Subcutaneous abdominal adipose tissue (tissue), 5 donors: ENCODE measurements around the gene SSTR3.
A peak's percentile ranks its signal among the peaks of the same experiment; 100 is the strongest.
"Not testable (repeated sequence)": the region's sequence is repeated elsewhere in the genome, so short reads cannot be mapped to it uniquely, and the experiment has no call there.

Experiments
- H3K27ac ChIP-seq: one replicate; pipeline ENCODE4 v1.7.0; 2013; ENCODE audit warnings: low read depth, mild to moderate bottlenecking, inconsistent platforms, low read length, moderate library complexity
- H3K27me3 ChIP-seq, 5 donors: one replicate each; pipeline ENCODE4 v1.7.0; 2013; ENCODE audit warnings: low read length in 5 of 5, inconsistent platforms in 1 of 5; ENCODE audit not compliant: control insufficient read depth in 5 of 5, insufficient read depth in 4 of 5
- H3K36me3 ChIP-seq, 5 donors: one replicate each; pipeline ENCODE4 v1.7.0; 2013; ENCODE audit warnings: low read length in 5 of 5; ENCODE audit not compliant: control insufficient read depth in 5 of 5, insufficient read depth in 5 of 5
- H3K4me1 ChIP-seq, 5 donors: one replicate each; pipeline ENCODE4 v1.7.0; 2013; ENCODE audit warnings: low read length in 5 of 5, mild to moderate bottlenecking in 3 of 5, moderate library complexity in 1 of 5; ENCODE audit not compliant: control insufficient read depth in 5 of 5, insufficient read depth in 5 of 5
- H3K4me3 ChIP-seq, 5 donors: one replicate each; pipeline ENCODE4 v1.7.0; 2013; ENCODE audit warnings: low read length in 5 of 5, low read depth in 1 of 5
- H3K9ac ChIP-seq, 5 donors: one replicate each; pipeline ENCODE4 v1.7.0; 2013; ENCODE audit warnings: low read length in 5 of 5, mild to moderate bottlenecking in 4 of 5, moderate library complexity in 3 of 5
- H3K9me3 ChIP-seq, 5 donors: one replicate each; pipeline ENCODE4 v1.7.0; 2013; ENCODE audit warnings: low read length in 5 of 5; ENCODE audit not compliant: control insufficient read depth in 5 of 5
- donor health status: healthy.
- donor health status: healthy.
- donor health status: healthy.
- donor health status: healthy.
- donor health status: healthy.

SSTR3 gene

DNA sequence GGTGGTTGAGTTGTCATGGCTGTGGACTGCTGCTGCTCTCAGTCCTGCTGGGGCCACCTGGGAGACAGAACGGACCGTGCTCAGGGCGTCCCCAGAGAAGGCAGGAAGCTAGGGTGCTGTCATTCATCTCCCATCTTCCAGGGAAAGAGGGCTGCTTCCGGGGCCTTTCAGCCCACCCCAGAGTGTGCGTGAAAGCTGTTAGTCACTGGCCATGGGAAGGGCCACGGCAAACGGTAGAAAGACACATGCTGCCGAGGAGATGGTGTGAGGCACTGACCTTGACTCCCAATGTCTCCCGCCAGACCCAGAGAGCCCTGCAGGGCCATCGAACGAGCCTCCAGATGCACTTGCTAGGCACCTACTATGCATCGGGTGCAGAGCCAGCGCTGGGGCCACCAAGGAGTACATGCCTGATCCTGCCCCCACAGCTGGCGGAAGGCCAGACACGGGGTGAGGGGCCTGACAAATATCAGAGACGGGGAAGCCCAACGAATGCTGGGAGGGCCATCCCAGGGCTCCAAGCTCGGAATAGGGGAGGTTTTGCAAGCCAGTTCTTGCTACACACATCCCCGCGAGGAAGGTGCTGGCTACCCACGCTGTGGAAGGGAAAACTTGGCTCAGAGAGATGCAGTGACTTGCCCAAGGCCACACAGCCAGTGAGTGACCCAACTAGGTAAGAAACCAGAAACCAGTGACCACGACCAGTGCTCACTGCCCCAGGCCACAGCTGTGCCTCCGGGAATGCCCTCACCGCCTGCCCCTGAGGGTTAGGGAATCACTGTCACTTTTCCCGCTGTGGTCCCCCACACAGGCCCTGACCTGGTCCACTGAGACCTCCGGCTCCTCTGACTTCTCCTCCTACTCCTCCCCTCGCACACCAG, 21.7 kb upstream of the SSTR3 start:
- Histone ChIP-seq H3K27me3 (peaks cover 23 to 61% (median 40%) of the 10 kb centered on the region in 5 donors), H3K9ac (no peak overlapping the region), H3K9me3 (no peaks in the 10 kb centered on the region), H3K27ac (no peak overlapping the region), H3K4me3 (no peak overlapping the region), H3K36me3 (no peaks in the 10 kb centered on the region), H3K4me1 (peaks cover 0 to 22% (median 8%) of the 10 kb centered on the region in 5 donors)

DNA sequence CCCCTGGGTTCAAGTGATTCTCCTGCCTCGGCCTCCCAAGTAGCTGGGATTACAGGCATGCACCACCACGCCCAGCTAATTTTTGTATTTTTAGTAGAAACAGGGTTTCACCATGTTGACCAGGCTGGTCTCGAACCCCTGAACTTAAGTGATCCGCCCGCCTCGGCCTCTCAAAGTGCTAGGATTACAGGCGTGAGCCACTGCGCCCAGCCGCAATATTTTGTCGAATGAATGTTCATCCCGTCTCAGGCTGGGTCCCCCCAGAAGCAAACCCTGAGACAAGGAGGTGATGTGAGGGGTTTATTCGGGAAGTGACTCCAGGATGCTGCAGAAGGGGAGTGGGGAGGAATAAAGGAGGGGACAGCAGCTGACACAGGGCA, 21.1 kb upstream of the SSTR3 start:
- H3K4me3 ChIP-seq, H3K9ac ChIP-seq, H3K27ac ChIP-seq, H3K36me3 ChIP-seq, H3K9me3 ChIP-seq: not testable (repeated sequence)
- Histone ChIP-seq H3K27me3 (peaks cover 23 to 64% (median 41%) of the 10 kb centered on the region in 5 donors), H3K4me1 (peaks cover 0 to 29% (median 10%) of the 10 kb centered on the region in 5 donors)

DNA sequence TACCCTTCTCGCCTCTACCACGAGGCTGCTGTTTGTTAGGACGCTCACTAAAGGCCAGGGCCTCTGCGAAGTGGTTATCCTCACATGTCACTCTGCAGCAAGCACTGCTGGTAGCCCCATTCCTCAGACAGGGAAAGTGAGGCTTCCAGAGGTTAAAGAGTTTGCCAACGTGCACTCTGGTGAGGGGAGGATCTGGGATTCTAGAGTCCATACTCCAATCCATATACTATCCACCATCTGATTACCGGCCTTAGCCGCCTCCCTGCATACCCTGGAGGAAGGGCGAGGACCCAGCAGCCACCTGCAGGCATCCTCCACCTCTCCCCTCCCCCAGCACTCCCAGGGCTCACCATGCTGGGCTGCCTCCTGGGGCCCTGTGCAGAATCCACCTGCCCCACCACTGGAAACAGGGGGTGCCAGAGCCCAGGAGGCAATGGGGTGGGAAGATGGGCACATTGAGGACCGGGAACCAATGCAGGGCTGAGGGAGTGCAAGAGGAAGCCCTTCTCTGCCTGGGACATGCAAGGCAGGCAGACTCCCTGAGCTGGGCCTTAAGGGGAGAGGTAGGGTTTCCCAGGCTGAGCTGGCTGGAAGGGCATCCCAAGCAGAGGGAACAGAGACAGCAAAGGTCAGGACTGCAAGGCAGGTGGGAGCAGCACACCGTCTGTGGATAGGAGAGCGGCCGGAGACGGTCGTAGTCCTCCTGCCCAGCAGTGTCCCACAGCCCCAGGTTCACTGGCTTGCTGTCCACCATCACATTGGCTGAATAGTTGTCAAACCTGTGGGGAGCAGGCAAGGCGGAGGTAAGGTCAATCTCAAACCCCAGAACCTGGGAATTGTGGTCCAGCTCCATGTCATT, 20.1 kb upstream of the SSTR3 start:
- Histone ChIP-seq H3K9ac (no peak overlapping the region), H3K4me3 (no peak overlapping the region), H3K4me1 (peaks cover 0 to 33% (median 14%) of the 10 kb centered on the region in 5 donors), H3K9me3 (no peaks in the 10 kb centered on the region), H3K27me3 (peaks cover 23 to 66% (median 39%) of the 10 kb centered on the region in 5 donors), H3K36me3 (no peaks in the 10 kb centered on the region), H3K27ac (no peak overlapping the region)

DNA sequence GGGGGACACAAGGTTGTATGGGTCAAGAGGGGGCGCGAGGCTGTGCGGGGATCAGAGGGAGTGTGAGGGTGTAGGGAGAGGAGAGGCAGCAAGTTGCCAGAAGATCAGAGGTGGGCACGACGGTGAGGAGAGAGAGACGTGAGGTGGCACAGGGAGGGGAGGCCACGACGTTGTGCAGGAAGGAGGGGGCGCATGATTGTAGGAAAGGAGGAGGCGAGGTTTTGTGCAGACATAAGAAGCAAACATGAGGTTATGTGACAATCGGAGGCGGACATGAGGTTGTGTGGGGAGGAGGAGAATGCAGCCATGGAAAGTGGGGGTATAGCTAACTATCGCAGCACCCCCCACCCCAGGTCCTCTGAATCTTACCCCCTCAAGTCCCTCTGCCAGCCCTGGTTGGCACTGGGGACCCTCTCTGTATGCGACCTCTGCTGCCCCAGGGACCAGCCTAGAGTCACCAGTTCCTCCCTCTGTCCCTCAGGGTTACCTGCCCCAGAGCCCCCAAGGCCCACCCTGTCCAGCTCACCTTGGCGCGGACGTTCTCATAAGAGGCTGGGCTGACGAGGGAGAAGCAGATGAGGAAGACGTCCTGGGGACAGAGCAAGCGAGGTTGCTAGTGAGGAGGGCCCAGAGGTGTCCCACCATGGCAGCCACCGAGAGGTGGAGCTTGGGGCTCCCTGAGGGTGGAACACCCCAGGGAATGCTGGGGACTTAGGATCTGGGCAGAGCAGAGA, 19.3 kb upstream of the SSTR3 start:
- no peaks in the 10 kb centered on the region for H3K9me3 ChIP-seq
- no peaks in the 10 kb centered on the region for H3K36me3 ChIP-seq
- H3K9ac ChIP-seq, result no peak overlapping the region
- H3K4me1 ChIP-seq, result peaks cover 0 to 33% (median 14%) of the 10 kb centered on the region in 5 donors
- H3K4me3 ChIP-seq, result no peak overlapping the region
- peaks cover 23 to 63% (median 38%) of the 10 kb centered on the region in 5 donors for H3K27me3 ChIP-seq
- no peak overlapping the region for H3K27ac ChIP-seq

DNA sequence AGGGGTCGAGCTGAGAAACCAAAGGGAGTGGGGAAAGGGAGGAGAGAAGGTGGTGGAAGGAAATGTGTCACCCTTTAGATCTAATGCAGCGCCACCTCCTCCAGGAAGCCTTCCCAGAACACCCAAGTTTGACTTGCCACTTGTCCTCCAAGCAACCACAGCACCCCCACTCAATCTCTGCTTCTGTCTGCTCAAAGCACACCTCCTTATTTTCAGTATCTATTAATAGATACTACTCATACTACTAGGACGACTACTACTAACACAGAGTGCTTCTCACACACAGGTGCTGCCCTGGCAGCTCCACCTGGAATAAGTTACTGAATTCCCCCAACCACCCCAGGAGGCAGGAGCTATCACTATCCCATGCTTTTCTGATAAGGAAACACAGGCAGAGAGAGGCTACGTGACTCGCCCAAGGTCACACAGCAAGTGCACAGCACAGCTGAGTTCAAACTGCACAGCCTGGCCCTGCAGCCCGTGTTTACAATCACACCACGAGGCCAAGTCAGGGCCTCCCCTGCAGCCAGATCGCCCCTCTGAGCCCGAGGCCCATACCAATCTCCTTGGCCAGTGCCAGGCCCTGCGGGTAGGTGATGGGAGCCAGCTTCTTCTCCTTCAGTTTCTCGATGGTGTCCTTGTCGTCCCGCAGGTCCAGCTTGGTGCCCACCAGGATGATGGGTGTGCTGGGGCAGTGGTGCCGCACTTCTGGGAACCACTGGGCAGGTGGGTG, 18.6 kb upstream of the SSTR3 start:
- no peak overlapping the region for H3K4me3 ChIP-seq
- peaks cover 0 to 7% (median 0%) of the 10 kb centered on the region in 5 donors for H3K36me3 ChIP-seq
- H3K9ac ChIP-seq, result no peak overlapping the region
- H3K27ac ChIP-seq, result no peak overlapping the region
- H3K4me1 ChIP-seq, result peaks cover 0 to 33% (median 14%) of the 10 kb centered on the region in 5 donors
- no peaks in the 10 kb centered on the region for H3K9me3 ChIP-seq
- H3K27me3 ChIP-seq, result peaks cover 23 to 61% (median 38%) of the 10 kb centered on the region in 5 donors

DNA sequence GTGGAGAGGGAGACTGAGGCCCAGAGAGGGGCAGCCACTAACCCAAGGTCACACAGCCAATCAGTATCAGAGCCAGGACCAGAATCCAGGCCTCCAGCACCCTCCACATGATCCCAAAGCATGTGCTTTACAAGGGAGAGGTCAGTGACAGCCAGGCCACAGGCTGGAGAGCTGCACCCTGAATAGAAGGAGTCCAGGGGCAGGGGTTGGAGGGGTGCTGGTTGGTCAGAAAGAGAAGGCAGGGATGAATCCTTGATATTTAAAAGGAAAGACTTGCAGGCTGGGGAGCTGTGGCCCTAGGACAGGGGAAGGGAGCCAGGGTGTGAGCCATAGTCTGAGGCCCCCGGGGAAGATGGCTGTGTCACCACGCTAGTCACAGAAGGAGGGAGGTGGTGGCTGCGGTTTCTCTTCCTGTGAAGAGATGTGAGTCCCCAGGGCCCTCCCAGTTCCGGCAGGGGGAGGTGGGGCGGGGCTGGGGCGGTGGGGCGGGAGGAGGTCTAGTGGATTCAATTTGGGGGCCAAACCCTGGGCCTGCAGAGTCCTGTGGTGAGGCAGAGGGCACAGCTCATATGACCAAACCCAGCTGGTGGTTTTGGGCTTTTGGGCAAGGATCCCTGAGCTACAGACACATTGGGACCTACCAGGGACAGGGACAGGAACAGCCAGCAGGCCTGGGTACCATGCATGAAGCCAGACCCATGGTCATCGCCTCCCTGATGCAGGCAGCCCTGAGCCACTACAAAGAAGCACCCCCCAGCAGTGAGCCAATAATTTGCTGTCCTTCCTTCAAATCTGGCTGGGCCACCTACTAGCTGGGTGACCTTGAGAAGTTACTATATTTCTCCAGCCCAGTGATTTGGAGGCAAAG, 17.8 kb upstream of the SSTR3 start:
- peaks cover 23 to 57% (median 33%) of the 10 kb centered on the region in 5 donors for H3K27me3 ChIP-seq
- no peak overlapping the region for H3K9ac ChIP-seq
- H3K4me3 ChIP-seq, result no peak overlapping the region
- H3K36me3 ChIP-seq, result peaks cover 0 to 11% (median 0%) of the 10 kb centered on the region in 5 donors
- H3K27ac ChIP-seq, result no peak overlapping the region
- peaks cover 0 to 33% (median 14%) of the 10 kb centered on the region in 5 donors for H3K4me1 ChIP-seq
- no peaks in the 10 kb centered on the region for H3K9me3 ChIP-seq

DNA sequence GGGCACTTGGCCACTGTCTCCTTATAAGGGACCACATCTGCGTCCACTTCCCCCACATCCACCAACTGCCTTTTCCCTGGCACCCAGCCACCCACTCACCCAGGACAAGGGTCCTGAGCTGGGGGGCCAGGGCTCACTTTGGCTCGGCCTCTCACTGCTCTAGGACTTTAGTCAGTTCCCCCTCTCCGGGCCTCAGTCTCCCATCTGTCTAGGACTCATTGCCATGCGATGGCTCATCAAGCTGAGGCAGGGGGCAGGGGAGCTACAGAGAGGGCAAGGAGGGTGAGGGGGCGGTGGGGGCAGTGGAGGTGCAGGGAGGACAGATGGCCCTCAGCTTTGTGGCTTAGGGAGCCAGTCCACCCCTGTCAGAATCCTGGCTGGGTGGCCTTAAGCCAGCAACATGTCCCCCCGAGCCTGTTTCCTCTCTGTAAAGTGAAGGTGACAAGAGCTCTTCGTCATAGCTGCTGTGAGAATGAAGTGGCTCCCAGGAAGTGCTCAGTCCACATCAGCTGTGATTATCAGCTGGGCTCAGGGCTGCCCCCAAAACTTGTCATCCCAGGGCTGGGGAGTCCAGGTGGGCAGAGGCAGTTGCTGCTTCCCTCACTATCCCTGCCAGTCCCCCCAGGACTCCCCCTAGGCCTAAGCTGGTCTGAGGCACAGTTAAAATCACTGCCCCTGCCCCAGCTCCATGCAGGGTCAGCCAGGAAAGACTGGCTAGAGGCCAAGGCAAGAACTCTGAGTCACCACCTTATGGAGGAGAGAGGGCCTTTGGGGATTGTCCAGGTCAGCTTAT, 16.9 kb upstream of the SSTR3 start:
- Histone ChIP-seq H3K36me3 (peaks cover 0 to 11% (median 0%) of the 10 kb centered on the region in 5 donors), H3K27ac (no peak overlapping the region), H3K9ac (peak overlapping the region in 1 of 5 donors; percentile 7), H3K27me3 (peaks cover 19 to 49% (median 26%) of the 10 kb centered on the region in 5 donors), H3K4me1 (peaks cover 0 to 33% (median 14%) of the 10 kb centered on the region in 5 donors), H3K9me3 (no peaks in the 10 kb centered on the region), H3K4me3 (no peak overlapping the region)
